NCI-H2196 (cell line): ENCODE data around the gene ANXA3.
"Not testable (repeated sequence)": the region's sequence is repeated elsewhere in the genome, so short reads cannot be mapped to it uniquely, and the experiment has no call there.

Source experiments
- DNase-seq: peaks from one replicate; lab custom pipeline; 2025; ENCODE audit not compliant: unreplicated experiment; lab: John Stamatoyannopoulos, UW

Gene ANXA3

GRCh38 chr4:78543424-78544125 lies 8.0 kb upstream of the ANXA3 start:
- no peak for DNase-seq

GRCh38 chr4:78544678-78545077 lies 6.9 kb upstream of the ANXA3 start:
- no peak for DNase-seq

DNA sequence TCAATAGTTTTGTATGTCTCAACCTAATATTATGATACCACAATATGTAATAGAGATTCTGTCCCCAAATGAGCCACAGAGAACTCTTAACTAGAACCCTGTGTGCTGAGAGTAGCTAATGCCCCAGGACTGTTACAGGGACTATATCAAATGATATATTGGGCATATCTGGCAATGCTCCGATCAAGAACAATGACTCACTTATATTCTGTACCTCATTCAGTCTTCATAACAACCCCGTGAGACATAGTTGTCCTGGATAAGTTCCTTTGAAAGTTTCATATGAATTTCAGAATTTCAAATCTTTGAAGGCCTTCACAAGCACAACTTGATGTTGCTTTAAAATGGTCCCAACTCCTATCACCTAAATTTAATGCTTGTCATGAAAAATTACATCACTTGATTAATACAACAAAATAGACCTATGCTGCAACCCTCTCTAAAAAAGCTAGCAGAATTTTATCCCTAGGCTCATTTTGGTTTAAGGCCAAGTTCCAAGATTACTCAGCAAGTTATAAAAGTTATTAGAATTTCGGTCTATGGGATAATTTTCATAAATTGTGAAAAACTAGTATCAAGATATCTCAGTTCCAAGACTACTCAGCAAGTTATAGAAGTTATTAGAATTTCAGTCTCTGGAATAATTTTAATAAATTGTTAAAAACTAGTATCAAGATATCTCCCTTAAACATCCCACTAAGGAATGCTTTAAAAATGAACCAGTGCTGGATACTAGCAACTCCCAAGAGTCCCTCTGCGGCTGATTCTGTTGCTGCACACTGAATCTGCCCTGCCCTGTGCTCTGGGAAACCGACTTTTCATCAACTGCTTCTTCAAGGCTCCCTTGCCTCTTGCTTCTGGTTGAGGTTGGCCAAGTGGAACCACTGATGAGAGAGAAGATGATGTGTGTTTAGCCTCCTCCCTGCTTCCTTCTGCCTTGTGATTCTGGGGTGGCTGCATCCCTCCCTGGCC lies 6.0 kb upstream of the ANXA3 start:
- DNase-seq = no peak

DNA sequence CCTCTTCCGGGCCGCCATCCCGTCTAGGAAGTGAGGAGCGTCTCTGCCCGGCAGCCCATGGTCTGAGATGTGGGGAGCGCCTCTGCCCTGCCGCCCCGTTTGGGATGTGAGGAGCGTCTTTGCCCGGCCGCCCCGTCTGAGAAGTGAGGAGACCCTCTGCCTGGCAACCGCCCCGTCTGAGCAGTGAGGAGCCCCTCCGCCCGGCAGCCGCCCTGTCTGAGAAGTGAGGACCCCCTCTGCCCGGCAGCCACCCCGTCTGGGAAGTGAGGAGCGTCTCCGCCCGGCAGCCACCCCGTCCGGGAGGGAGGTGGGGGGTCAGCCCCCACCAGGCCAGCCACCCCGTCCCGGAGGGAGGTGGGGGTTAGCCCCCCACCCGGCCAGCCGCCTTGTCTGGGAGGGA lies 3.7 kb upstream of the ANXA3 start:
- DNase-seq = not testable (repeated sequence)

DNA sequence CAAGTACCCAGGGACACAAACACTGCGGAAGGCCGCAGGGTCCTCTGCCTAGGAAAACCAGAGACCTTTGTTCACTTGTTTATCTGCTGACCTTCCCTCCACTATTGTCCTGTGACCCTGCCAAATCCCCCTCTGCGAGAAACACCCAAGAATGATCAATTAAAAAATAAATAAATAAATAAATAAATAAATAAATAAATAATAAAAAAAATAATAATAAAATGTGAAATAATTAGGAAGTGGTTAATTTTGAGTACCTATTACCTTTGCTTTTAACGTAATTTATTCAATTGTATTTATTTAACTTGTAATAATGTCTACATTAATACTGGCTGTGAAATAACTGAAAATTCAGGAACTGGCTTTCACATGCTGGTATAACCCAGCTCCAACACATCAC lies 2.7 kb upstream of the ANXA3 start:
- not testable (repeated sequence) for DNase-seq

DNA sequence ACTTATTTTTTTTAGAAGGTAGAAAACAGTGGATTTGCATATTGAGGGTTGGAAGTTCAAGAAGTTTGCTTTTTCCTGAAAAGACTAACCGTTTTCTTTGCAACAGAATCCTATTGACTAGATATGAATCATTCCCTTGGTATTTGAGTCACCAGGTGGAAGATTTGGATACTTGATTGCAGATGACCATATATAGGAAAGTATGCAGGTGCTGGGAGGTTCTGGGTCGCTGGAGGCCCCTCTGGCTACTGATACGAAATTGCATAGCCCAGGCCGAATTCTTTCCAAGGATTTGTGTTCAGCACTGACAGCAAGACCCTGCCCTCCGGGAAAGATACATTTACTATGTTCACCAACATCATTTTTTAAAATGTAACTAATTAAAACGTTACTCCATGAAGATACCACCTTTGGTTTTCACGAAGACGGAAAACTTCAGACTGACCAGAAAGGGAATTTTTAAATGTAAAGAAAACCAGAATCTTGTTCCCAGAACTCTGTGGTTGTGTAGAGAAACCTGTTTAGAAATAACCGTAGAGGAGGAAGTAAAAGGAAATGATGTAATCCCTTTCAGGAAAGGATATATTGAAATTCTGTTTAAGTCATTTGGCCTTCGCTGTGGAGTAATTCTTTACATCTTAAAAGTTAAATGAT lies 946 bp downstream of the ANXA3 start:
- DNase-seq = no peak

- no peak for DNase-seq
Measured at GRCh38 chr4:78553043-78553396, 1.4 kb downstream of the ANXA3 start.

DNA sequence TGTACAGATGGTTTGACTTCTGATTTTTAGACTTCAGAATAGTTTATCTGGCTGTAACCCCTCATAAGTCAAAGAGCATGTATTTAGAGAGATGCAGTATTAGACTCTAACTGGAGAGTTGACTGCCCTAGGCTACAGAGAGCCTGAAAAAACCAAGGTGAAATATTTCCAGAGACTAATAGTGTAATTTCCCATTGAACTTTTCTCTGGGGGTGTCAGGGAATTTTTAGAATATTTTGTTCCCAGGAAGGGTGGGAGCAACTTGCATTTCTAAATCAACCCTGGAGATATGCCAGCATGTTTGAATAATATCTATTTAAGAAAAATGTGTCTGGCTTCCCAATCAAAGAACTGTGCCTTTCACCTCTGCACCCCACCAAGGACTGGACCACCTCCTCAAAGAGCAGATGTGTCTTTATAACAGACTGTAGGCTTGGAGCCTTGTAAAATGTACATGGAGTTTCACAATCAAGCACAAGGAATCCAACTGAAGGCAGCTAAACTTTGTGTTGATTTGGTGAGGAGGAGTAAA lies 2.0 kb downstream of the ANXA3 start:
- no peak for DNase-seq

GRCh38 chr4:78556665-78557064 lies 5.1 kb downstream of the ANXA3 start:
- no peak for DNase-seq

DNA sequence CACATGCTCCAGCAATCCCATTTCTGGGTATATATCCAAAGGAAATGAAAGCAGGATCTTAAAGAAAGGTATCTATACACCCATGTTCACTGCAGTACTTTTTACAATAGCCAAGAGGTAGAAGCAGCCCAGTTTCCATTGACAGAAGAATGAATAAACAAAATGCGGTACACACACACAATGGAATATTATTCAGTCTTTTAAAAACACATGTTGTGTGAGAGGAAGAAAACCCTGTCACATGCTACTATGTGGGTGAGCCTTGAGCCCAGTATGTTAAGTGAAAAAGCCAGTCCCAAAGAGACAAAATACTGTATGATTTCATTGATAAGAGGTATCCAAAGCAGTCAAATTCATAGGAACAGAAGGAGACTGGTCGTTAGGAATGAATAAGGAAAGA lies 6.3 kb downstream of the ANXA3 start:
- no peak for DNase-seq

- no peak for DNase-seq
Measured at GRCh38 chr4:78558410-78558809, 6.8 kb downstream of the ANXA3 start.

- no peak for DNase-seq
Measured at GRCh38 chr4:78560296-78560963, 8.9 kb downstream of the ANXA3 start.

DNA sequence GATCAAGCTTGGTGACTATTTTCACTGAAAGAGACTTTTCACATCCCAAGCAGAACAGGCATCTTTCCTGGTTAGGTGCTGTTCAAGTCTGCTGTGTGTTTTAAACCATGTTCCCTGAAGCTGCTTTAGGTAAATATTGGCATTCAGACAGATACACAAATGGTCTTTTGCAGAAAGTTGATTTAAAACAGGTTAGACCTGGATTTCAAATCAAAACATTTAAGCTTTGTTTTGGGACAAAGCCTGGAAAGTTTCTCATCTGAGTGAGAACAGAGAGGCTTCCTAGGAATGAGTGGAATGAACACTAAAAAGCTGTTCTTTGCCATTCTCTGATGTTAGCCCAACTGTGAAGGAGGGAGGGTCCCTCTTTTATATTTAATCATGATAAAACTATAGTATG lies 10.1 kb downstream of the ANXA3 start:
- DNase-seq = no peak

DNA sequence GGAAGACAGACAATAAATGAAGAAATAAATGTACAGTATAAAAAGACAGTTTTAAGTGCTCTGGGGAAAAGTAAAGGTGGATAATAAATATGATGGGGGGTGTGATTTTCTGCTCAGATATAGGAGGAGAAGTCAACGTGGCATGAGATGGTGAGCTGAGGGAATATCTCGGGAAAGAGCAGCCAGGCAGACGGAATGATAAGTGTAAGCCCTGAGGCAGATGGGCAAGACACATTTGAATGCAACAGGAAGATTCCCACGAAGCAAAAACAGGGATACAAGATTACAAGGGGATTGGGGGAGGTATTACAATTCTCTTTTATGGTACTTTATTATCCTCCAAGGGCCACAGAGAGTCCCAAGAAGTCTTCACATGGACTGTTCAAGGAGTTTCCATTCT lies 11.1 kb downstream of the ANXA3 start:
- no peak for DNase-seq

DNA sequence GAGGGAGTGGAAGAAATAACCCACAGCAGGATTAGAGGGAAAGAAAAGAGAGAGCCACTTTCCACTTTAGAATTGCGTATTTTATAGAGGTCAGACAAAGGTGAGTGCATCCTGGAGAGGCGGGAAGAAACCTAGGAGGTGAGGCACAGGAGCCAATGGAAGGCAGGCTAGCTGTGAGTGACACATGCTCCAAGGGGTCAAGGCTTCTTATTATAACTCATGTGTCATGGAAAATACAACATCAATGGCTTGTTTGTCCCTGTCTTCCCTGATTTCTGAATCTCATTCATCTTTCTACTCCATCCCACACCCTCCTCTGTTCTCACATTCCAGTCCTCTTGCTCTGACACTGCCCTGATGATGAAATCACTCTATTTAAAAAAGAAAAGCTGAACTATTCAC lies 14.4 kb downstream of the ANXA3 start:
- DNase-seq = no peak

GRCh38 chr4:78566834-78567499 lies 15.4 kb downstream of the ANXA3 start:
- DNase-seq = no peak

GRCh38 chr4:78567500-78568060 lies 16.0 kb downstream of the ANXA3 start:
- no peak for DNase-seq

GRCh38 chr4:78568640-78569305 lies 17.2 kb downstream of the ANXA3 start:
- no peak for DNase-seq

- DNase-seq = no peak
Measured at GRCh38 chr4:78569306-78569821, 17.8 kb downstream of the ANXA3 start.
